H9 (cell line): ENCODE data around the gene EPB41L2. TPM values are rescaled to one million over a fixed set of nuclear protein-coding genes. Genes with fewer than 3 reads are reported as not detected.
A peak's percentile ranks its signal among the peaks of the same experiment; 100 is the strongest.

ENCODE experiments used
- DNase-seq: peaks from one replicate; pipeline ENCODE4 v3.0.0-alpha.2; 2017
- H2AFZ ChIP-seq: one replicate; pipeline ENCODE4 v1.6.1; 2013; ENCODE audit warnings: mild to moderate bottlenecking, low read length, control low read depth, moderate library complexity
- H2AK5ac ChIP-seq: 2 replicates; pipeline ENCODE4 v1.6.1; 2013; ENCODE audit warnings: low read length, control low read depth, mixed read lengths; ENCODE audit not compliant: insufficient read length
- H2BK120ac ChIP-seq: one replicate; pipeline ENCODE4 v1.6.1; 2013; ENCODE audit warnings: low read depth, mild to moderate bottlenecking, low read length, control low read depth, inconsistent platforms; ENCODE audit not compliant: poor library complexity, severe bottlenecking
- H2BK12ac ChIP-seq: 2 replicates; pipeline ENCODE4 v1.6.1; 2013; ENCODE audit warnings: low read length, control low read depth, mixed read lengths, low read depth; ENCODE audit not compliant: insufficient read length
- H2BK15ac ChIP-seq: 2 replicates; pipeline ENCODE4 v1.6.1; 2013; ENCODE audit warnings: low read depth, low read length, control low read depth
- H2BK20ac ChIP-seq: one replicate; pipeline ENCODE4 v1.6.1; 2013; ENCODE audit warnings: low read depth, mild to moderate bottlenecking, low read length, control low read depth, inconsistent platforms; ENCODE audit not compliant: poor library complexity, severe bottlenecking
- H2BK5ac ChIP-seq: 2 replicates; pipeline ENCODE4 v1.6.1; 2013; ENCODE audit warnings: low read length, control low read depth, mixed read lengths; ENCODE audit not compliant: insufficient read length
- H3K14ac ChIP-seq: 2 replicates; pipeline ENCODE4 v1.6.1; 2013; ENCODE audit warnings: low read length, control low read depth; ENCODE audit not compliant: insufficient read depth
- H3K18ac ChIP-seq: 2 replicates; pipeline ENCODE4 v1.6.1; 2013; ENCODE audit warnings: low read depth, mild to moderate bottlenecking, mixed read lengths, low read length, control low read depth; ENCODE audit not compliant: insufficient read length
- H3K23ac ChIP-seq: 2 replicates; pipeline ENCODE4 v1.6.1; 2013; ENCODE audit warnings: low read length, control low read depth, mixed read lengths, low read depth; ENCODE audit not compliant: insufficient read length
- H3K23me2 ChIP-seq: 2 replicates; pipeline ENCODE4 v1.6.1; 2013; ENCODE audit warnings: low read depth, mild to moderate bottlenecking, mixed read lengths, low read length, control low read depth; ENCODE audit not compliant: insufficient read length, poor library complexity, severe bottlenecking
- H3K27ac ChIP-seq: 2 replicates; pipeline ENCODE4 v1.5.1; 2013; ENCODE audit warnings: low read length, control low read depth, mixed read lengths, low read depth; ENCODE audit not compliant: insufficient read length
- H3K27me3 ChIP-seq: 2 replicates; pipeline ENCODE4 v1.6.1; 2013; ENCODE audit warnings: low read length, control low read depth, inconsistent platforms; ENCODE audit not compliant: insufficient read depth
- H3K4ac ChIP-seq: 2 replicates; pipeline ENCODE4 v1.6.1; 2013; ENCODE audit warnings: low read depth, mild to moderate bottlenecking, control low read depth, inconsistent platforms, low read length, moderate library complexity
- H3K4me1 ChIP-seq: 2 replicates; pipeline ENCODE4 v1.6.1; 2013; ENCODE audit warnings: low read length, control low read depth, inconsistent platforms; ENCODE audit not compliant: insufficient read depth
- H3K4me2 ChIP-seq: 2 replicates; pipeline ENCODE4 v1.6.1; 2013; ENCODE audit warnings: low read length, control low read depth, mixed read lengths; ENCODE audit not compliant: insufficient read length, insufficient read depth
- H3K56ac ChIP-seq: 2 replicates; pipeline ENCODE4 v1.6.1; 2013; ENCODE audit warnings: low read depth, mild to moderate bottlenecking, mixed read lengths, low read length, control low read depth; ENCODE audit not compliant: insufficient read length
- H3K79me1 ChIP-seq: 2 replicates; pipeline ENCODE4 v1.6.1; 2013; ENCODE audit warnings: low read depth, mild to moderate bottlenecking, moderate library complexity, low read length, control low read depth, inconsistent platforms; ENCODE audit not compliant: insufficient read depth, poor library complexity, severe bottlenecking
- H3K79me2 ChIP-seq: 2 replicates; pipeline ENCODE4 v1.6.1; 2013; ENCODE audit warnings: low read length, control low read depth, inconsistent platforms; ENCODE audit not compliant: insufficient read depth
- H3K9ac ChIP-seq: 2 replicates; pipeline ENCODE4 v1.6.1; 2013; ENCODE audit warnings: low read length, control low read depth, mixed read lengths; ENCODE audit not compliant: insufficient read length; ENCODE audit errors: extremely low read depth
- H3K9me3 ChIP-seq: one replicate; pipeline ENCODE4 v1.6.1; 2013; ENCODE audit warnings: low read depth, low read length, inconsistent platforms; ENCODE audit not compliant: control insufficient read depth
- H3T11ph ChIP-seq: one replicate; pipeline ENCODE4 v1.6.1; 2013; ENCODE audit warnings: mild to moderate bottlenecking, low read length, control low read depth, inconsistent platforms
- H4K20me1 ChIP-seq: one replicate; pipeline ENCODE4 v1.6.1; 2013; ENCODE audit not compliant: control insufficient read depth, insufficient read length, insufficient read depth
- H4K5ac ChIP-seq: 2 replicates; pipeline ENCODE4 v1.6.1; 2013; ENCODE audit warnings: low read depth, mild to moderate bottlenecking, mixed read lengths, low read length, control low read depth; ENCODE audit not compliant: insufficient read length
- H4K8ac ChIP-seq: replicated peaks from 2 replicates; pipeline ENCODE4 v1.6.1; 2013; ENCODE audit warnings: low read length, control low read depth, mixed read lengths, low read depth; ENCODE audit not compliant: insufficient read length
- H4K91ac ChIP-seq: 2 replicates; pipeline ENCODE4 v1.6.1; 2013; ENCODE audit warnings: low read depth, mild to moderate bottlenecking, moderate library complexity, mixed read lengths, low read length, control low read depth; ENCODE audit not compliant: insufficient read length
- H3K27ac Mint-ChIP-seq, 3 experiments: 2 replicates in 2 of 3; 3 replicates in 1 of 3; pipeline ENCODE4 v1.8.0; 2020 to 2021; ENCODE audit warnings: mixed read lengths in 3 of 3, mild to moderate bottlenecking in 1 of 3, moderate library complexity in 1 of 3
- H3K27me3 Mint-ChIP-seq: 2 replicates; pipeline ENCODE4 v1.8.0; 2021; ENCODE audit warnings: low read depth, mild to moderate bottlenecking, moderate library complexity, mixed read lengths
- H3K36me3 Mint-ChIP-seq, 3 experiments: 2 replicates in 2 of 3; 3 replicates in 1 of 3; pipeline ENCODE4 v1.8.0; 2020 to 2021; ENCODE audit warnings: low read depth in 3 of 3, mixed read lengths in 3 of 3; ENCODE audit not compliant: insufficient read depth in 1 of 3
- H3K4me1 Mint-ChIP-seq, 2 experiments: 2 replicates each; pipeline ENCODE4 v1.8.0; 2020; ENCODE audit warnings: mixed read lengths in 2 of 2
- H3K4me3 Mint-ChIP-seq, 2 experiments: 2 replicates in 1 of 2; 3 replicates in 1 of 2; pipeline ENCODE4 v1.8.0; 2020 to 2021; ENCODE audit warnings: mild to moderate bottlenecking in 2 of 2, mixed read lengths in 2 of 2, moderate library complexity in 1 of 2
- H3K9me3 Mint-ChIP-seq, 2 experiments: 2 replicates in 1 of 2; 3 replicates in 1 of 2; pipeline ENCODE4 v1.8.0; 2020; ENCODE audit warnings: mild to moderate bottlenecking in 2 of 2, mixed read lengths in 2 of 2, moderate library complexity in 1 of 2
- CTCF ChIP-seq: fragments of 200-600 bp; sonication (generic); conservative IDR thresholded peaks from 3 replicates; pipeline ENCODE4 v1.8.0; 2021; ENCODE audit warnings: antibody characterized with exemption, mild to moderate bottlenecking
- WGBS: extraction: QIAGEN DNeasy Blood & Tissue Kit; methylation state at CpG from one replicate; pipeline ENCODE4 v1.1.7; 2013; ENCODE audit warnings: missing lambda C conversion rate, low lambda C conversion rate, mixed read lengths; ENCODE audit not compliant: insufficient read length; ENCODE audit errors: extremely low coverage; 5-methylcytosine and 5-hydroxymethylcytosine counted together
- total RNA-seq: library from RNA; stranded (reverse); gene quantifications from 2 replicates; pipeline ENCODE4 v1.2.1, GENCODE V29; 2021

EPB41L2 gene
- total RNA-seq, 1 experiment from 2014 or later, result 90.2 TPM

- Histone ChIP-seq H2BK5ac (no peak overlapping the region), H4K20me1 (no peaks in the 10 kb centered on the region), H3K27me3 (no peaks in the 10 kb centered on the region), H3K79me2 (no peaks in the 10 kb centered on the region), H3K79me1 (no peaks in the 10 kb centered on the region), H2AFZ (no peak overlapping the region), H3K14ac (no peak overlapping the region), H2BK15ac (no peak overlapping the region), H3K4me1 (peaks cover 6% of the 10 kb centered on the region; the same call in 1 of the 2 replicates), H2BK120ac (no peak overlapping the region), H3K56ac (no peak overlapping the region), H3K9me3 (no peaks in the 10 kb centered on the region), H2BK12ac (no peak overlapping the region), H3K23ac (no peak overlapping the region), H4K8ac (no peak overlapping the region), H2AK5ac (no peak overlapping the region), H3K9ac (no peak overlapping the region), H3K23me2 (no peaks in the 10 kb centered on the region), H3K18ac (no peak overlapping the region), H3K4ac (no peak overlapping the region), H4K91ac (no peak overlapping the region), H3T11ph (no peak overlapping the region), H3K27ac (no peak overlapping the region), H3K4me2 (no peak overlapping the region), H4K5ac (no peak overlapping the region), H2BK20ac (no peak overlapping the region)
- DNase-seq, result no peak
- TF ChIP-seq CTCF, result no peak
- WGBS, result no CpG with 5 or more reads among the region's 2 CpGs
- H3K36me3 Mint-ChIP-seq, result peaks cover 0 to 5% (median 3%) of the 10 kb centered on the region in 3 experiments; a peak in 3 of 7 replicates
- H3K27me3 Mint-ChIP-seq, result no peaks in the 10 kb centered on the region
- peaks cover 17 to 21% of the 10 kb centered on the region in 2 experiments for H3K4me1 Mint-ChIP-seq
- H3K27ac Mint-ChIP-seq, result peak overlapping the region; percentile 17 to 88 (median 78); a peak in 4 of 7 replicates
- no peak overlapping the region for H3K4me3 Mint-ChIP-seq
- H3K9me3 Mint-ChIP-seq, result no peaks in the 10 kb centered on the region
Observed at GRCh38 chr6:130944486-130944885, 118.6 kb downstream of the EPB41L2 start.
